ENCODE measurements around the gene ATCAY. TPM values are rescaled to one million over a fixed set of nuclear protein-coding genes. Genes with fewer than 3 reads are reported as not detected.
A peak's percentile ranks its signal among the peaks of the same experiment; 100 is the strongest.

The ATCAY gene
- total and polyA plus RNA-seq, 2 of the 4 experiments (the other 2 are of a cell fraction): 0.31 to 0.36 TPM

DNA sequence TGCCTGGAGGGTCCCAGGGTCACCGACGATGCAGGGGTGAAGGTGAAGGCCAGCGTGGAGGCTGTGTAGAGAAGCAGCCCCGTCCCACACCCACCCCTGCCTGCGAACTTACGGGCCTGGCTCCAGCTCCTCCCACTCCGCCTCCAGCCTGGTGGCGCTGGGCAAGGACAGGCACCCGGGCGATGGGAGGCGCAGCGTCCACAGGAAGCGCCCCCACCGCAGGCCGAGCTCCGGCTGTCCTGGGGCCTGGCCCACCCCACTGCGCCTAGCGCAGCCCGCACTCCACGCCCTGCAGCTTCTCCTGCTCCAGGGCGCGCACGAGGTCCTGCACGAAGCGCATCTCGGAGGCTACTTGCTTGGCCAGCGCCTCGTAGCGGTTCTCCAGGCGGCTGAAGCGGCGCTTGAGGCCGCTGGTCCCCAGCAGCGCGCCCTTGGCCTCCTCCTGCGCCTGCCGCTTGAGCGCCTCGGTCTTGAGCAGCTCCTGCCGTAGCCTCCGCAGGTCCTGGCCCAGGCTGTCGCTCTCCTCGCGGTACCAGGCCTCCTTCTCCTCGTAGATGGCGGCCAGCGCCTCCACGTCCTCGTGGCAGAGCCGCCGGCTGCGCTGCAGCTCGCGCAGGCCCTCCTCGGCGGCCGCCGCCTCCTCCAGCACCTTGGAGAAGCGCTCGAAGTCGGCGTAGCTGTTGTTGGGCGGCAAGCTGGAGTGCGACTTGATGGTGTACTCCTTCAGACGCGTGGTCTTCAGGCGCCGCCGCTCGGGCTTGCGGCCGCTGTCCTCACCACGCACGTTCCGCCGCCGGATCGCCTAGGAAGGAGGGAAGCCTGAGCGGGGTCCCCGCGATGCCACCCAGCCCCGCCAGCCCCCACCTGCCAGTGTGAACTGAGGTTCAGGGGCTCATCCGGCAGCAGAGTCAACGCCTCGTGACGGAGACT, 78.6 kb downstream of the ATCAY start:
- Histone ChIP-seq H3K79me1 (ENCODE audit: low read depth in 1 of 2, low read length in 2 of 2) (peaks cover 15 to 83% of the 10 kb centered on the region in 2 experiments), H4K91ac (ENCODE audit: insufficient read depth, low read depth, low read length) (no peak overlapping the region), H4K5ac (ENCODE audit: low read depth, low read length) (no peak overlapping the region), H3K56ac (ENCODE audit: extremely low read depth, insufficient read depth, low read length) (no peak overlapping the region), H3K27me3 (ENCODE audit: control insufficient read depth, insufficient read depth, low read length) (no peaks in the 10 kb centered on the region), H3K4ac (ENCODE audit: low read depth, low read length) (no peak overlapping the region), H3K36me3 (ENCODE audit: control insufficient read depth, insufficient read depth, low read length) (peaks cover 73% of the 10 kb centered on the region), H3K14ac (replicated peaks; ENCODE audit: low read depth, low read length) (no peak overlapping the region), H3K9me1 (ENCODE audit: insufficient read depth, low read length) (peaks cover 13% of the 10 kb centered on the region), H2BK5ac (ENCODE audit: low read depth, low read length, poor library complexity, severe bottlenecking) (no peak overlapping the region), H3K27ac (ENCODE audit: insufficient read depth, low read length) (no peak overlapping the region), H3K4me2 (ENCODE audit: low read depth, low read length) (no peak overlapping the region), H2BK120ac (ENCODE audit: low read depth, low read length) (no peak overlapping the region), H2BK20ac (ENCODE audit: low read depth, low read length) (no peak overlapping the region), H3K4me3 (ENCODE audit: insufficient read depth, low read depth, low read length) (no peak overlapping the region), H3K9me3 (ENCODE audit: control insufficient read depth, insufficient read depth, low read length) (no peaks in the 10 kb centered on the region), H2AK5ac (ENCODE audit: low read depth, low read length) (no peak overlapping the region), H3K18ac (ENCODE audit: low read depth, low read length) (no peak overlapping the region), H3K23ac (ENCODE audit: low read depth, low read length) (no peak overlapping the region), H3K4me1 (ENCODE audit: control insufficient read depth, insufficient read depth, low read length) (no peaks in the 10 kb centered on the region), H4K8ac (ENCODE audit: low read depth in 2 of 2, low read length in 2 of 2) (no peak overlapping the region), H4K20me1 (ENCODE audit: insufficient read depth, low read length) (peaks cover 95% of the 10 kb centered on the region), H2AK9ac (replicated peaks; ENCODE audit: low read depth, low read length, poor library complexity) (peak overlapping the region; percentile 42), H3K9ac (ENCODE audit: low read depth, low read length) (no peak overlapping the region), H2AFZ (replicated peaks; ENCODE audit: low read length, poor library complexity) (no peak overlapping the region), H2BK15ac (ENCODE audit: low read depth, low read length) (no peak overlapping the region)
- intact Hi-C loops (cut with micrococcal nuclease): no loop called here
- BruUV-seq (replicated peaks): no TSS peak
- ChIA-PET POLR2A (ENCODE audit: unreplicated experiment) (no interaction called here), CTCF (no interaction called here)
- ATAC-seq (ENCODE audit: low read depth): no peak
- WGBS, 2 experiments (ENCODE audit: extremely low coverage in 2 of 2, insufficient read length in 1 of 2): 96% methylated on average over 35 of the region's 86 CpGs; no CpG with 5 or more reads in 1 of the 2 experiments
- dilution Hi-C loops (cut with HindIII; ENCODE audit: low sequenced_read_pairs, unreplicated experiment): no loop called here
- DNase-seq: no peak
- in situ Hi-C loops (cut with MboI; ENCODE audit: low sequenced_read_pairs): no loop called here
- no peak for TF ChIP-seq FOS (IDR thresholded peaks at IDR 0.05; ENCODE audit: low read depth, low read length)
- TF ChIP-seq, protein P1, sequence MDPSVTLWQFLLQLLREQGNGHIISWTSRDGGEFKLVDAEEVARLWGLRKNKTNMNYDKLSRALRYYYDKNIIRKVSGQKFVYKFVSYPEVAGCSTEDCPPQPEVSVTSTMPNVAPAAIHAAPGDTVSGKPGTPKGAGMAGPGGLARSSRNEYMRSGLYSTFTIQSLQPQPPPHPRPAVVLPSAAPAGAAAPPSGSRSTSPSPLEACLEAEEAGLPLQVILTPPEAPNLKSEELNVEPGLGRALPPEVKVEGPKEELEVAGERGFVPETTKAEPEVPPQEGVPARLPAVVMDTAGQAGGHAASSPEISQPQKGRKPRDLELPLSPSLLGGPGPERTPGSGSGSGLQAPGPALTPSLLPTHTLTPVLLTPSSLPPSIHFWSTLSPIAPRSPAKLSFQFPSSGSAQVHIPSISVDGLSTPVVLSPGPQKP (IDR thresholded peaks at IDR 0.05; ENCODE audit: borderline replicate concordance, low read depth, low read length): no peak
- TF ChIP-seq RAD21 (IDR thresholded peaks at IDR 0.05; ENCODE audit: low read length): no peak
